Panc1 (cell line): ENCODE data around the gene TOM1L1. TPM values are rescaled to one million over a fixed set of nuclear protein-coding genes. Genes with fewer than 3 reads are reported as not detected.

ENCODE experiments used
- ATAC-seq: fragments of 200-7000 bp; cut with Tn5 transposase; 2 replicates; pipeline ENCODE4 v1.9.1; 2020; ENCODE audit warnings: mild to moderate bottlenecking, moderate library complexity
- BruUV-seq: library from RNA; stranded (reverse); fragments of 400-500 nt; replicated peaks from 2 replicates; lab custom pipeline; 2021; lab: Mats Ljungman, UMichigan
- CTCF ChIA-PET: fragments of 300-600 bp; sonication (Branson Sonifier 250); formaldehyde crosslinking; loops from one replicate; lab custom pipeline; 2022; ENCODE audit warnings: antibody characterized with exemption; lab: Charles Lee
- POLR2A ChIA-PET: fragments of 300-600 bp; sonication (Branson Sonifier 250); formaldehyde crosslinking; loops from one replicate; lab custom pipeline; 2022; ENCODE audit warnings: antibody characterized with exemption; lab: Charles Lee
- DNase-seq: peaks from one replicate; pipeline ENCODE4 v3.0.0-alpha.2; 2010; ENCODE audit warnings: low read depth, low spot score
- H3K27ac ChIP-seq: 2 replicates; pipeline ENCODE4 v1.5.1; 2011; ENCODE audit warnings: mild to moderate bottlenecking, low read length, inconsistent platforms
- H3K27me3 ChIP-seq: fragments of 200-500 bp; sonication (Bioruptor generic); 2 replicates; pipeline ENCODE4 v1.6.0; 2014; ENCODE audit warnings: low read length, inconsistent platforms; ENCODE audit not compliant: control insufficient read depth, insufficient read depth
- H3K36me3 ChIP-seq: fragments of 200-500 bp; sonication (Bioruptor generic); 2 replicates; pipeline ENCODE4 v1.5.1; 2014; ENCODE audit warnings: inconsistent platforms, mild to moderate bottlenecking, low read length, moderate library complexity; ENCODE audit not compliant: control insufficient read depth, insufficient read depth
- H3K4me1 ChIP-seq: 2 replicates; pipeline ENCODE4 v1.5.1; 2011; ENCODE audit warnings: inconsistent platforms, mild to moderate bottlenecking, low read length, moderate library complexity; ENCODE audit not compliant: control insufficient read depth, insufficient read depth
- H3K4me3 ChIP-seq, 2 experiments: 2 replicates each; pipeline ENCODE4 v1.5.1; 2011 to 2012; ENCODE audit warnings: low read depth in 2 of 2, low read length in 2 of 2, mild to moderate bottlenecking in 2 of 2, inconsistent platforms in 1 of 2, moderate library complexity in 1 of 2
- H3K9me3 ChIP-seq: fragments of 200-500 bp; sonication (Bioruptor generic); 2 replicates; pipeline ENCODE4 v1.5.1; 2014; ENCODE audit warnings: low read depth, mild to moderate bottlenecking, inconsistent platforms, low read length, moderate library complexity; ENCODE audit not compliant: control insufficient read depth, insufficient read depth
- POLR2AphosphoS5 ChIP-seq: IDR thresholded peaks from 2 replicates; pipeline ENCODE4 v1.6.1; 2012; ENCODE audit warnings: mild to moderate bottlenecking, low read depth, low read length, moderate library complexity
- SIN3A ChIP-seq: IDR thresholded peaks from 2 replicates; pipeline ENCODE4 v1.6.1; 2012; ENCODE audit warnings: low read depth, mild to moderate bottlenecking, low read length, moderate library complexity, borderline replicate concordance; ENCODE audit not compliant: insufficient read depth
- TCF7L2 ChIP-seq: IDR thresholded peaks from 2 replicates; pipeline ENCODE4 v1.6.1; 2011; ENCODE audit warnings: mild to moderate bottlenecking, low read depth, low read length, inconsistent platforms
- in situ Hi-C: cut with HindIII; loops from 2 replicates; pipeline ENCODE4 v1.10.0; 2016; ENCODE audit warnings: low sequenced_read_pairs, low pct_unique_long_range_greater_than_20kb
- intact Hi-C: fragments of 100-400 bp; cut with micrococcal nuclease; formaldehyde crosslinking; loops from one replicate; pipeline ENCODE4 v1.10.0; 2022; ENCODE audit not compliant: unreplicated experiment
- total RNA-seq: library from RNA; stranded (reverse); gene quantifications from one replicate; pipeline ENCODE4 v1.2.1, GENCODE V29; 2021; ENCODE audit not compliant: unreplicated experiment
- TF ChIP-seq, protein P1 (sequence below), 2 experiments: IDR thresholded peaks; 2 replicates each; pipeline ENCODE4 v1.6.1; 2011 to 2012; ENCODE audit warnings: low read depth in 2 of 2, control low read depth in 1 of 2, low read length in 1 of 2, mild to moderate bottlenecking in 1 of 2, moderate library complexity in 1 of 2; ENCODE audit not compliant: insufficient read depth in 1 of 2
- TF ChIP-seq, protein P2 (sequence below): fragments of 450-650 bp; IDR thresholded peaks from 2 replicates; pipeline ENCODE4 v1.5.1; 2017; ENCODE audit warnings: mild to moderate bottlenecking

TOM1L1 gene
- total RNA-seq, 1 experiment from 2014 or later: 53.9 TPM

DNA sequence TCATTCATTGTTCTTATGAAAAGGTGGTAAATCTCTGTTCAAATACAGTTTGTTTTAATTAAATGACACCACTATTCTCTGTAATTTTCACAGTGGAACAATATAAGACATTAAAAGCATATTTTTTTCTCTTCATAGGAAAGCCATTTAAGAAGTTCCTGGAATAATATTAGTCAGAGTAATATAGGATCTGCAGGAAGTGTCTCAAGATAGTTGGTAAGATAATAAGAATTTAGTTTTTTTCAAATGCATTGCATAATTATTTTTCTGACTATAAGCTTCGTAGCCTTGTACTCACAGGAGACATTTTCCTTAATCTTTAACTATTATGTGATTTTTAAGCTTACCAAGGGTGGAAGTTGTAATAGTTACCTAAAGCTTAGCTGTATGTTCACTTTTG is 84.8 kb downstream of the TOM1L1 start:
- intact Hi-C loops: no loop called here
- peaks cover 9% of the 10 kb centered on the region for H3K9me3 ChIP-seq
- ChIA-PET POLR2A (no interaction called here), CTCF (interaction anchor here (0.6 kb wide), 1 partner anchor 372 kb away, joined by 3 read pairs; no protein-coding TSS in a partner anchor)
- H3K36me3 ChIP-seq: no peaks in the 10 kb centered on the region
- H3K4me1 ChIP-seq: no peaks in the 10 kb centered on the region
- no peaks in the 10 kb centered on the region for H3K27me3 ChIP-seq
- in situ Hi-C loops: no loop called here
- no peak overlapping the region for H3K27ac ChIP-seq
- TF ChIP-seq, protein P1, sequence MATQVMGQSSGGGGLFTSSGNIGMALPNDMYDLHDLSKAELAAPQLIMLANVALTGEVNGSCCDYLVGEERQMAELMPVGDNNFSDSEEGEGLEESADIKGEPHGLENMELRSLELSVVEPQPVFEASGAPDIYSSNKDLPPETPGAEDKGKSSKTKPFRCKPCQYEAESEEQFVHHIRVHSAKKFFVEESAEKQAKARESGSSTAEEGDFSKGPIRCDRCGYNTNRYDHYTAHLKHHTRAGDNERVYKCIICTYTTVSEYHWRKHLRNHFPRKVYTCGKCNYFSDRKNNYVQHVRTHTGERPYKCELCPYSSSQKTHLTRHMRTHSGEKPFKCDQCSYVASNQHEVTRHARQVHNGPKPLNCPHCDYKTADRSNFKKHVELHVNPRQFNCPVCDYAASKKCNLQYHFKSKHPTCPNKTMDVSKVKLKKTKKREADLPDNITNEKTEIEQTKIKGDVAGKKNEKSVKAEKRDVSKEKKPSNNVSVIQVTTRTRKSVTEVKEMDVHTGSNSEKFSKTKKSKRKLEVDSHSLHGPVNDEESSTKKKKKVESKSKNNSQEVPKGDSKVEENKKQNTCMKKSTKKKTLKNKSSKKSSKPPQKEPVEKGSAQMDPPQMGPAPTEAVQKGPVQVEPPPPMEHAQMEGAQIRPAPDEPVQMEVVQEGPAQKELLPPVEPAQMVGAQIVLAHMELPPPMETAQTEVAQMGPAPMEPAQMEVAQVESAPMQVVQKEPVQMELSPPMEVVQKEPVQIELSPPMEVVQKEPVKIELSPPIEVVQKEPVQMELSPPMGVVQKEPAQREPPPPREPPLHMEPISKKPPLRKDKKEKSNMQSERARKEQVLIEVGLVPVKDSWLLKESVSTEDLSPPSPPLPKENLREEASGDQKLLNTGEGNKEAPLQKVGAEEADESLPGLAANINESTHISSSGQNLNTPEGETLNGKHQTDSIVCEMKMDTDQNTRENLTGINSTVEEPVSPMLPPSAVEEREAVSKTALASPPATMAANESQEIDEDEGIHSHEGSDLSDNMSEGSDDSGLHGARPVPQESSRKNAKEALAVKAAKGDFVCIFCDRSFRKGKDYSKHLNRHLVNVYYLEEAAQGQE (IDR thresholded peaks at IDR 0.05; ENCODE audit: insufficient read depth in 1 of 2, low read depth in 2 of 2, low read length in 1 of 2): no peak
- TF ChIP-seq SIN3A (no peak), TCF7L2 (no peak), POLR2AphosphoS5 (no peak)
- TF ChIP-seq, protein P2, sequence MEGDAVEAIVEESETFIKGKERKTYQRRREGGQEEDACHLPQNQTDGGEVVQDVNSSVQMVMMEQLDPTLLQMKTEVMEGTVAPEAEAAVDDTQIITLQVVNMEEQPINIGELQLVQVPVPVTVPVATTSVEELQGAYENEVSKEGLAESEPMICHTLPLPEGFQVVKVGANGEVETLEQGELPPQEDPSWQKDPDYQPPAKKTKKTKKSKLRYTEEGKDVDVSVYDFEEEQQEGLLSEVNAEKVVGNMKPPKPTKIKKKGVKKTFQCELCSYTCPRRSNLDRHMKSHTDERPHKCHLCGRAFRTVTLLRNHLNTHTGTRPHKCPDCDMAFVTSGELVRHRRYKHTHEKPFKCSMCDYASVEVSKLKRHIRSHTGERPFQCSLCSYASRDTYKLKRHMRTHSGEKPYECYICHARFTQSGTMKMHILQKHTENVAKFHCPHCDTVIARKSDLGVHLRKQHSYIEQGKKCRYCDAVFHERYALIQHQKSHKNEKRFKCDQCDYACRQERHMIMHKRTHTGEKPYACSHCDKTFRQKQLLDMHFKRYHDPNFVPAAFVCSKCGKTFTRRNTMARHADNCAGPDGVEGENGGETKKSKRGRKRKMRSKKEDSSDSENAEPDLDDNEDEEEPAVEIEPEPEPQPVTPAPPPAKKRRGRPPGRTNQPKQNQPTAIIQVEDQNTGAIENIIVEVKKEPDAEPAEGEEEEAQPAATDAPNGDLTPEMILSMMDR: no peak
- ATAC-seq (no peak), DNase-seq (no peak)
- no TSS peak for BruUV-seq
- H3K4me3 ChIP-seq: no peak overlapping the region

DNA sequence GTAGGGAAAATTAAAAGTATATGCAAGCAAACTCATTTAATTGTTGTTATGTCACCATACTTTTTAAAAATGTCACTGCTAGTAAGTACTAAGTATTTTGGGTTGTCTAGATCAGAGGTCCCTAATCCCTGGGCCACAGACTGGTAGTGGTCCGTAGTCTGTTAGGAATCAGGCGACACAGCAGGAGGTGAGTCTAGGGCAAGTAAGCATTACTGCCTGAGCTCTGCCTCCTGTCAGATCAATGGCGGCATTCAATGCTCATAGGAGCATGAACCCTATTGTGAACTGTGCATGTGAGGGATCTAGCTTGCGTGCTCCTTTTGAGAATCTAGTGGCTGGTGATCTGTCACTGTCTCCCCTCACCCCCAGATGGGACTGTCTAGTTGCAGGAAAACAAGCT is 89.5 kb downstream of the TOM1L1 start:
- TF ChIP-seq, protein P2: no peak
- no peak for TF ChIP-seq TCF7L2
- no peak for TF ChIP-seq POLR2AphosphoS5
- TF ChIP-seq, protein P1 (IDR thresholded peaks at IDR 0.05; ENCODE audit: insufficient read depth in 1 of 2, low read depth in 2 of 2, low read length in 1 of 2): no peak
- TF ChIP-seq SIN3A: no peak
- in situ Hi-C loops (no loop called here), intact Hi-C loops (no loop called here)
- Histone ChIP-seq H3K4me3 (no peak overlapping the region), H3K4me1 (no peaks in the 10 kb centered on the region), H3K9me3 (no peaks in the 10 kb centered on the region), H3K27ac (no peak overlapping the region), H3K27me3 (no peaks in the 10 kb centered on the region), H3K36me3 (no peaks in the 10 kb centered on the region)
- no peak for DNase-seq
- CTCF ChIA-PET: no interaction called here
- no TSS peak for BruUV-seq
- ATAC-seq: no peak
- POLR2A ChIA-PET: no interaction called here
